ENCODE results near the gene UNK. TPM values are rescaled to one million over a fixed set of nuclear protein-coding genes. Genes with fewer than 3 reads are reported as not detected.

UNK gene
- total and polyA plus RNA-seq, 4 donors: 4.0 to 16.4 (median 8.9) TPM

DNA sequence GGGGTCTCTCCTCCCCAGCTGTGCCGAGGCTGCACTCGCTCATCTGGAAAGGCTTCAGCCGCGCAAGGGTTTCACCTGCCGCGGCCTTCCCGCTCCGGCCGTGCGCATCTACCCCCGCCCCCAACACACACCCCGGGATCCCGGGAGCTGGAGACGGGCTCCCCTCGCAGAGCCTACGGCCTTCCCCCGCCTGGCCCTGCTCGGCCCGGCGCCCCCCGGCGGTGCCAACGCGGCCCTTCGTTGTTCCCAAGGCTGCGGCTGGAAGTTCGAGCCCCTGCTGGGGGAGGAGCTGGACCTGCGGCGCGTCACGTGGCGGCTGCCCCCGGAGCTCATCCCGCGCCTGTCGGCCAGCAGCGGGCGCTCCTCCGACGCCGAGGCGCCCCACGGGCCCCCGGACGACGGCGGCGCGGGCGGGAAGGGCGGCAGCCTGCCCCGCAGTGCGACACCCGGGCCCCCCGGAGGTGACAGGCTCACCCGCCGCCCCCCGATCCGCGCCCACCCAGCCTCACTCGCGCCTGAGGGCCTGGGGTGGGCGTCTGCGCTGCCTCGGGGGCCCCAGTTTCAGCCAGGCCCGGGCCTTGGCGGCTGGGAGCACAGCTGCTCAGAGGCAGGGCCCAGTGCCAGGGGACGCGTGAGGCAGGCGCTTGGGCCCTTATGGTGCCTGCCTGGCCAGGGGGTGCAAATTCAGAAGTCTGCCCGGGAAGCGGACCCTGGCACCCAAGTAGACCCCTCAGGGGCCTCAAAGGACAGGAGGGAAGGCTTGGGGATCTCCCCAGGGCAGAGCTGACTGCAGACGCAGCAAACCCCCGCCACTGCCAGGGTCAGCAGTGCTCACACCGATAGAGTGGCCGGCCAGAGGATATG is 30.9 kb upstream of the UNK start:
- Histone ChIP-seq H3K27me3 (ENCODE audit: control insufficient read depth in 4 of 4, insufficient read depth in 4 of 4, low read length in 3 of 4) (no peaks in the 10 kb centered on the region), H3K4me3 (ENCODE audit: low read depth in 1 of 3, low read length in 3 of 3) (peak overlapping the region in 1 of 3 donors; percentile 49), H3K9me3 (ENCODE audit: control insufficient read depth in 4 of 4, low read length in 3 of 4) (no peaks in the 10 kb centered on the region), H3K4me1 (ENCODE audit: control insufficient read depth in 4 of 4, insufficient read depth in 4 of 4, low read length in 3 of 4) (peaks cover 8 to 41% (median 17%) of the 10 kb centered on the region in 4 donors), H3K36me3 (ENCODE audit: control insufficient read depth in 4 of 4, insufficient read depth in 3 of 4, low read depth in 1 of 4, low read length in 3 of 4) (peaks cover 0 to 12% (median 2%) of the 10 kb centered on the region in 4 donors), H3K27ac (ENCODE audit: low read depth in 1 of 2, low read length in 2 of 2) (peak overlapping the region; percentile 76 to 83), H3K9ac (ENCODE audit: low read depth in 1 of 2, low read length in 2 of 2) (no peak overlapping the region)
- peak; percentile 77 for DNase-seq (ENCODE audit: low spot score)
- 14% methylated on average over 76 of the region's 76 CpGs for WGBS
- TF ChIP-seq FOXA2 (IDR thresholded peaks at IDR 0.05) (no peak), JUND (IDR thresholded peaks at IDR 0.05) (no peak)
- TF ChIP-seq, protein P1, sequence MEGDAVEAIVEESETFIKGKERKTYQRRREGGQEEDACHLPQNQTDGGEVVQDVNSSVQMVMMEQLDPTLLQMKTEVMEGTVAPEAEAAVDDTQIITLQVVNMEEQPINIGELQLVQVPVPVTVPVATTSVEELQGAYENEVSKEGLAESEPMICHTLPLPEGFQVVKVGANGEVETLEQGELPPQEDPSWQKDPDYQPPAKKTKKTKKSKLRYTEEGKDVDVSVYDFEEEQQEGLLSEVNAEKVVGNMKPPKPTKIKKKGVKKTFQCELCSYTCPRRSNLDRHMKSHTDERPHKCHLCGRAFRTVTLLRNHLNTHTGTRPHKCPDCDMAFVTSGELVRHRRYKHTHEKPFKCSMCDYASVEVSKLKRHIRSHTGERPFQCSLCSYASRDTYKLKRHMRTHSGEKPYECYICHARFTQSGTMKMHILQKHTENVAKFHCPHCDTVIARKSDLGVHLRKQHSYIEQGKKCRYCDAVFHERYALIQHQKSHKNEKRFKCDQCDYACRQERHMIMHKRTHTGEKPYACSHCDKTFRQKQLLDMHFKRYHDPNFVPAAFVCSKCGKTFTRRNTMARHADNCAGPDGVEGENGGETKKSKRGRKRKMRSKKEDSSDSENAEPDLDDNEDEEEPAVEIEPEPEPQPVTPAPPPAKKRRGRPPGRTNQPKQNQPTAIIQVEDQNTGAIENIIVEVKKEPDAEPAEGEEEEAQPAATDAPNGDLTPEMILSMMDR (IDR thresholded peaks at IDR 0.05; ENCODE audit: low read depth, low read length, missing input control): peak; percentile 52

DNA sequence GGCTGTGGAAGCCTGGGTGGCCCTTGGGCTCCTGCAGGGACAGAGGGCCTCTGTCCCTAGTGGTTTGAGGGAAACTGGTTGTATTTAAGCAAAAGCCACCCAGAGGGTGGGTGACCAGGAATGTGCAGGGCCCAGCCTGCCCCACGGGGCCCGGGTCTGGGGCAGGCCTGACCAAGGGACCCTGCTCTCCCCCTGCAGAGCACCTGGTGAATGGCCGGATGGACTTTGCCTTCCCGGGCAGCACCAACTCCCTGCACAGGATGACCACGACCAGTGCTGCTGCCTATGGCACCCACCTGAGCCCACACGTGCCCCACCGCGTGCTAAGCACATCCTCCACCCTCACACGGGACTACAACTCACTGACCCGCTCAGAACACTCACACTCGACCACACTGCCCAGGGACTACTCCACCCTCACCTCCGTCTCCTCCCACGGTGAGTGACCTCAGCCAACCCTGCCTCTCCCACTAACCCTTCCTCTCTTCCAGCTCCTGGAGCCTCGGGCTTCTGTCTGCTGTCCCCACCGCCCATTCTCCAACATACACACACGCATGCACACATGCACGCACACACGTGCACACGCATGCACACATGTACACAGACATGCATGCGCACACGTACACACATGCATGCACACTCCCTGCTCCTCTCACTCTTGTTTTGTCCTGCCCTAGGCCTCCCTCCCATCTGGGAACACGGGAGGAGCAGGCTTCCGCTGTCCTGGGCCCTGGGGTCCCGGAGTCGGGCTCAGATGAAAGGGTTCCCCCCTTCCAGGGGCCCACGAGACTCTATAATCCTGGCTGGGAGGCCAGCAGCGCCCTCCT is 30.0 kb upstream of the UNK start:
- H3K4me3 ChIP-seq (ENCODE audit: low read depth in 1 of 3, low read length in 3 of 3): no peak overlapping the region
- DNase-seq (ENCODE audit: low spot score): peak; percentile 58
- 58% methylated on average over 27 of the region's 27 CpGs for WGBS
- H3K9ac ChIP-seq (ENCODE audit: low read depth in 1 of 2, low read length in 2 of 2): no peak overlapping the region
- peaks cover 8 to 39% (median 17%) of the 10 kb centered on the region in 4 donors for H3K4me1 ChIP-seq (ENCODE audit: control insufficient read depth in 4 of 4, insufficient read depth in 4 of 4, low read length in 3 of 4)
- H3K27me3 ChIP-seq (ENCODE audit: control insufficient read depth in 4 of 4, insufficient read depth in 4 of 4, low read length in 3 of 4): no peaks in the 10 kb centered on the region
- TF ChIP-seq HNF4A (conservative IDR thresholded peaks at IDR 0.05) (peak; percentile 81 to 87), YY1 (IDR thresholded peaks at IDR 0.05) (peak; percentile 33), SP1 (IDR thresholded peaks at IDR 0.05) (peak; percentile 64), RAD21 (IDR thresholded peaks at IDR 0.05) (no peak), HNF4G (IDR thresholded peaks at IDR 0.05) (peak; percentile 57), RXRA (IDR thresholded peaks at IDR 0.05) (peak; percentile 69 to 76)
- TF ChIP-seq, protein P1 (IDR thresholded peaks at IDR 0.05; ENCODE audit: low read depth, low read length, missing input control): no peak
- no peaks in the 10 kb centered on the region for H3K9me3 ChIP-seq (ENCODE audit: control insufficient read depth in 4 of 4, low read length in 3 of 4)
- peaks cover 0 to 15% (median 2%) of the 10 kb centered on the region in 4 donors for H3K36me3 ChIP-seq (ENCODE audit: control insufficient read depth in 4 of 4, insufficient read depth in 3 of 4, low read depth in 1 of 4, low read length in 3 of 4)
- peak overlapping the region; percentile 76 to 83 for H3K27ac ChIP-seq (ENCODE audit: low read depth in 1 of 2, low read length in 2 of 2)
